SKM-1 treated with dmso at 0.1 percent for 144 hours (cell line): ENCODE measurements around the gene C11orf58.
A peak's percentile ranks its signal among the peaks of the same experiment; 100 is the strongest.

Source experiments
- DNase-seq: peaks from one replicate; lab custom pipeline; 2025; ENCODE audit not compliant: unreplicated experiment; lab: John Stamatoyannopoulos, UW

C11orf58 gene

GRCh38 chr11:16801288-16801980 lies 63.0 kb downstream of the C11orf58 start:
- DNase-seq: no peak

- no peak for DNase-seq
Observed at GRCh38 chr11:16804104-16804947, 65.9 kb downstream of the C11orf58 start.

- no peak for DNase-seq
Observed at GRCh38 chr11:16805938-16806337, 67.5 kb downstream of the C11orf58 start.

- DNase-seq: no peak
Observed at GRCh38 chr11:16806791-16807190, 68.3 kb downstream of the C11orf58 start.

GRCh38 chr11:16807306-16807705 lies 68.9 kb downstream of the C11orf58 start:
- peak; percentile 83 for DNase-seq
